Measurements from ENCODE around the gene TCF3.

DNA sequence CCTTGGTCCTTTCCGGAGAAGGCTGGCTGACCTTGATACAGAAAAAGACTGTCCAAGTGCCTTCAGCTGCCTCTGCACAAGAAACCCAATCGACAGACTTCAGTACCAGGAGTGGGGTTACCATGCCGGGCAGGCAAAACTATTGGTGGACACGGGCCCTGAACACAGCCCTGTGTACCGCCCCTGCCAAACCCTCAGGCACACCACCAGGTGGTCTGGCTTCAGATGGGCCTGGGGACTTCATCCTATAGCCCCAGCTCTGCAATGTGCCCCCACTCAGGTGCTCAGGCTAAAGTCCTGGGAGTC, 17.5 kb downstream of the TCF3 start:
- TF ChIP-seq, protein P1, sequence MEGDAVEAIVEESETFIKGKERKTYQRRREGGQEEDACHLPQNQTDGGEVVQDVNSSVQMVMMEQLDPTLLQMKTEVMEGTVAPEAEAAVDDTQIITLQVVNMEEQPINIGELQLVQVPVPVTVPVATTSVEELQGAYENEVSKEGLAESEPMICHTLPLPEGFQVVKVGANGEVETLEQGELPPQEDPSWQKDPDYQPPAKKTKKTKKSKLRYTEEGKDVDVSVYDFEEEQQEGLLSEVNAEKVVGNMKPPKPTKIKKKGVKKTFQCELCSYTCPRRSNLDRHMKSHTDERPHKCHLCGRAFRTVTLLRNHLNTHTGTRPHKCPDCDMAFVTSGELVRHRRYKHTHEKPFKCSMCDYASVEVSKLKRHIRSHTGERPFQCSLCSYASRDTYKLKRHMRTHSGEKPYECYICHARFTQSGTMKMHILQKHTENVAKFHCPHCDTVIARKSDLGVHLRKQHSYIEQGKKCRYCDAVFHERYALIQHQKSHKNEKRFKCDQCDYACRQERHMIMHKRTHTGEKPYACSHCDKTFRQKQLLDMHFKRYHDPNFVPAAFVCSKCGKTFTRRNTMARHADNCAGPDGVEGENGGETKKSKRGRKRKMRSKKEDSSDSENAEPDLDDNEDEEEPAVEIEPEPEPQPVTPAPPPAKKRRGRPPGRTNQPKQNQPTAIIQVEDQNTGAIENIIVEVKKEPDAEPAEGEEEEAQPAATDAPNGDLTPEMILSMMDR (IDR thresholded peaks at IDR 0.05): no peak
- TF ChIP-seq POLR2A (IDR thresholded peaks at IDR 0.05): no peak
